Subcutaneous adipose tissue (tissue), 4 donors: ENCODE results near the gene AP3B1. TPM values are rescaled to one million over a fixed set of nuclear protein-coding genes. Genes with fewer than 3 reads are reported as not detected.

Experiments
- CTCF ChIP-seq: fragments of 450-650 bp; IDR thresholded peaks from one replicate; pipeline ENCODE4 v1.5.1; 2016; ENCODE audit warnings: low read depth, mild to moderate bottlenecking, control low read depth, antibody characterized with exemption, moderate library complexity
- total RNA-seq, 4 donors: library from RNA; depleted of rRNA; stranded (reverse); fragments of >200 nt; gene quantifications; one replicate each; pipeline ENCODE4 v1.1.0, GENCODE V29; 2016

AP3B1 gene
- total RNA-seq, 4 donors from 2014 or later: 44.6 to 71.4 (median 47.8) TPM

- TF ChIP-seq CTCF: no peak
These were observed 51.4 kb downstream of the AP3B1 start for GRCh38 chr5:78243091-78243490.

DNA sequence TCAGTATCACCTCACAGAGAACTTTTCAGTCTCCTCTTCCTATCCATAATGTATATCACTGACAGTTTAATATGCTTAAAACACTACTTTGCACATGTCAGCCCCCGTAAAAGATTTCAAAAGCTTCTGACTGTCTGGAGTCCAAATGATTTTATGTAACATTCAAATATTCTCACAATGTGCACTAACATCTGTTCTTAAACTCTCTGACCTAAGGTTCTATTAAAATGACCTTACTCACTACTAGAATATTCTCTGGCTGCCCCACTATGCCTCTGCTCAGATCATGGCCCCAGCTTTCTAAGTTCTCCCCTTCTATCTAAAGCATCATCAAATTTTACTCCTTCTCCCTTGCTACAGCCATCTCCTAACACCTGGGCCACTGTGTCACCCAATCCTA lies 52.5 kb downstream of the AP3B1 start:
- TF ChIP-seq CTCF: no peak

- no peak for TF ChIP-seq CTCF
These were observed 56.6 kb downstream of the AP3B1 start for GRCh38 chr5:78237911-78238310.

DNA sequence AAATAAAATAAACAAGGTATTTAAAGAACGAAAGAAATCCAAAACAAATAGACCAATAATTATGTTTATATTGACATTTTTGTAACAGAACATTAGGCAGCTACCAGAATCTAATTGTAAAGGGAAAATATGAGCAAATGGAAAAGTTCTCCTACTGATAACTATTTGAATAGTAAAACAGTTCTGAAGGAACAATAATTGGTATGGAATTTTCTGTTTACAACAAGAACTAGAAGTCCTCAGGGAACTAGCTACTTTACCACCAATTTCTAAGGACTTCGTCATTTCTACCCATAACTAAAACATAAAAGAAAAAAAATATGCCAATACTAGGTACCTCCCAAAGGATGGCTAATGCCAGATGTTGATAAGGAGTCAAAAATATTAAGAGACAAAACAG lies 58.5 kb downstream of the AP3B1 start:
- TF ChIP-seq CTCF: no peak

DNA sequence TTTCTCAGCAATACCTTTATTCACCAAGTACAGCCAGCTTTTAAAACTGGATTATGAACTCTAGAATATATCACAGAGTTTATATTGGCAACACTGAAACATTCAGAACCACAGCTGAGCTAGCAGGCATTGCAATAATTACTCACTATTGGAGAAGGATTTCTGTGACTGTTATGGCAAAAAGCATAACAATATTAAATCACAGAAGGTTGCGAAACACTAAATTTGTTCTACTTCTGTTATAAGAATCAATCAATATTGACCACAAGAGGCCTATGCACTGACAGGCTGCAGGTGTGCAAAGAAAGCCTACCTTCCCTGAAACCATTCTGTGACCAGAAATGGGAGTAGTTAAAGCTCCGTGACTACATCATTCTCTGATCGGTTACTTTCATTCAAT lies 59.2 kb downstream of the AP3B1 start:
- TF ChIP-seq CTCF: no peak

GRCh38 chr5:78234804-78235203 lies 59.7 kb downstream of the AP3B1 start:
- TF ChIP-seq CTCF: no peak

- TF ChIP-seq CTCF: no peak
These were observed 62.3 kb downstream of the AP3B1 start for GRCh38 chr5:78232163-78232562.
